Ascending aorta (tissue), 2 donors: ENCODE results near the gene CEBPG. TPM values are rescaled to one million over a fixed set of nuclear protein-coding genes. Genes with fewer than 3 reads are reported as not detected.

Source experiments
- DNase-seq, 2 donors: peaks; one replicate each; pipeline ENCODE4 v3.0.0-alpha.2; 2019; ENCODE audit warnings: low spot score in 2 of 2
- H3K27ac ChIP-seq, 2 donors: fragments of 200-600 bp; sonication (generic); one replicate each; pipeline ENCODE4 v1.5.1; 2016 to 2017; ENCODE audit warnings: mild to moderate bottlenecking in 1 of 2
- H3K27me3 ChIP-seq: fragments of 200-600 bp; sonication (generic); one replicate; pipeline ENCODE4 v1.5.1; 2017
- H3K36me3 ChIP-seq, 2 donors: fragments of 200-600 bp; sonication (generic); one replicate each; pipeline ENCODE4 v1.5.1; 2016
- H3K4me1 ChIP-seq, 2 donors: fragments of 200-600 bp; sonication (generic); one replicate each; pipeline ENCODE4 v1.5.1; 2016 to 2017; ENCODE audit warnings: mild to moderate bottlenecking in 1 of 2
- H3K4me3 ChIP-seq, 2 donors: fragments of 200-600 bp; sonication (generic); one replicate each; pipeline ENCODE4 v1.5.1; 2016 to 2017; ENCODE audit warnings: mild to moderate bottlenecking in 1 of 2
- H3K9me3 ChIP-seq, 2 donors: fragments of 200-600 bp; sonication (generic); one replicate each; pipeline ENCODE4 v1.5.1; 2016
- intact Hi-C: fragments of 100-400 bp; cut with DNase I; formaldehyde crosslinking; loops from one replicate; pipeline ENCODE4 v1.15.1; 2023
- total RNA-seq: library from RNA; depleted of rRNA; stranded (reverse); fragments of >200 nt; gene quantifications from one replicate; pipeline ENCODE4 v1.1.0, GENCODE V29; 2016
- TF ChIP-seq, protein P1 (sequence below), 3 experiments: fragments of 200-600 bp in 2 of 3; fragments of 450-650 bp in 1 of 3; sonication (generic) in 2 of 3; IDR thresholded peaks; one replicate each; pipeline ENCODE4 v1.5.1; 2016 to 2019; ENCODE audit warnings: antibody characterized with exemption in 3 of 3, mild to moderate bottlenecking in 1 of 3, moderate library complexity in 1 of 3

Gene CEBPG
- total RNA-seq, 1 donor from 2014 or later, result 21.9 TPM

DNA sequence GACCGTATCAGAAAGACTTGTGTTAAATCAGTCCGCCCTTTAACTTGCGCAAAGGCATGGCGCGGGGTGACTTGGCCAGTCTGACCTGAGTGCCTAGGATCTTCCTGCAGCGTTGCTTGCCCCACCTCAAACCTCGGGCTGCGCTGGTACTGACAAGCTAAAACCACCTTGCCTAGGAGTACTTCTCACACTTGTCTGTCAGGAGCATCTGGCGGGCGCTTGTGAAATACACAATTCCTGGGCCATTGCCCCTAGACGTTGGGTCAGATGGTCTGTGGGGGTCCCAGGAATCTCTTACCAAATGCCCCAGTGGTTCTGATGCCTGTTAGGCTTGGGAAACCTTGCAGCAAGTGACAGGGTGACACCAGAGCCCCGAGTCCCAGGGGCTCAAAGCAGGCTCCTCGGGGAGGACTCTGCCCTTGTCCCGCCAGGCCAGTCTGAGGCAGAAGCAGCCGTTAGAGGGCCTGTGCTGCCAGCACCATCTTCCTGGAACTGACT lies 12.9 kb downstream of the CEBPG start:
- no peak overlapping the region for H3K4me3 ChIP-seq
- no peaks in the 10 kb centered on the region for H3K27me3 ChIP-seq
- peaks cover 0 to 35% of the 10 kb centered on the region in 2 donors for H3K36me3 ChIP-seq
- H3K9me3 ChIP-seq, result no peaks in the 10 kb centered on the region
- H3K27ac ChIP-seq, result no peak overlapping the region
- intact Hi-C loops, result no loop called here
- peaks cover 3 to 18% of the 10 kb centered on the region in 2 donors for H3K4me1 ChIP-seq
- DNase-seq, result no peak
- TF ChIP-seq, protein P1, sequence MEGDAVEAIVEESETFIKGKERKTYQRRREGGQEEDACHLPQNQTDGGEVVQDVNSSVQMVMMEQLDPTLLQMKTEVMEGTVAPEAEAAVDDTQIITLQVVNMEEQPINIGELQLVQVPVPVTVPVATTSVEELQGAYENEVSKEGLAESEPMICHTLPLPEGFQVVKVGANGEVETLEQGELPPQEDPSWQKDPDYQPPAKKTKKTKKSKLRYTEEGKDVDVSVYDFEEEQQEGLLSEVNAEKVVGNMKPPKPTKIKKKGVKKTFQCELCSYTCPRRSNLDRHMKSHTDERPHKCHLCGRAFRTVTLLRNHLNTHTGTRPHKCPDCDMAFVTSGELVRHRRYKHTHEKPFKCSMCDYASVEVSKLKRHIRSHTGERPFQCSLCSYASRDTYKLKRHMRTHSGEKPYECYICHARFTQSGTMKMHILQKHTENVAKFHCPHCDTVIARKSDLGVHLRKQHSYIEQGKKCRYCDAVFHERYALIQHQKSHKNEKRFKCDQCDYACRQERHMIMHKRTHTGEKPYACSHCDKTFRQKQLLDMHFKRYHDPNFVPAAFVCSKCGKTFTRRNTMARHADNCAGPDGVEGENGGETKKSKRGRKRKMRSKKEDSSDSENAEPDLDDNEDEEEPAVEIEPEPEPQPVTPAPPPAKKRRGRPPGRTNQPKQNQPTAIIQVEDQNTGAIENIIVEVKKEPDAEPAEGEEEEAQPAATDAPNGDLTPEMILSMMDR (IDR thresholded peaks at IDR 0.05), result no peak

DNA sequence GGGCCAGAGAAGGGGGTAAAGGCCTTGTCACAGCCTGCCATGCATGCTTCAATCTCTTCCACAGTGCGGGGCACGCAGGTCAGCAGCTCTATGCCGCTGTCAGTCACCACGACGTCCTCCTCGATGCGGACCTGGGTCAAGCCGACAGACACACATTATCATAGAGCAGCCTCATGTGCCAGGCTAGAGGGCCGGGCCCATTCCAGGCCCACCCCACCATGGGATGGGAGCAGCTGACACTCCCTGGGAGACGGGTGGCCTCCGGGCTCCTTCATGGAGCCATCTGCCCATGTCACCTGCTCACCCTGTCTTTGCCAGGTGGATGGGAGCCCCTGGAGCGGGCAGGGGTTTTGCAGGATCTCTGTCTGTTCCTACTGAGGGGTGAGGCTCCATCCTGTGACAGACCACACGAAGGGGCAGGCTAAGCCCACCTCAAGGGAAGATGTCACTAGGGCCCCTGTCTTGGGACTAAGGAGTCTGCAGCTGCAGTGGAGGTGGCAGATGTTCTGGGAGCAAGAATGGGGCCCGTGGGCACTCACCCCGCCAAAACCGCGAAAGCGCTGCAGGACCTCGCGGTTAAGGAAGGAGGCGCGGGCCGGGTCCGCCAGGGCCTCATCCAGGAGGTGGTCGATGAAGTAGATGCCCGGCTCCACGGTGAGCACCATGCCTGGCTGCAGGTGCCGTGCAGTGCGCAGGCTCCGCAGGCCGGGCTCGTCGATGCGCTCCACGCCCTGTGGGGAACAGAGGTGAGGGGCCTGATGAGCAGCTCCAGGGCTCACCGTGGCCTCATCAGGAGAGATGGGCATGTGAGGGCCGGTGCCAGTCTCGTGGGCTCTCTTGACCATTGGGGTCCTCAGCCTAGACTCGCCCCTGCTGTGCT lies 14.1 kb downstream of the CEBPG start:
- H3K4me1 ChIP-seq, result peaks cover 3 to 18% of the 10 kb centered on the region in 2 donors
- peaks cover 0 to 30% of the 10 kb centered on the region in 2 donors for H3K36me3 ChIP-seq
- TF ChIP-seq, protein P1 (IDR thresholded peaks at IDR 0.05), result no peak
- no peak overlapping the region for H3K4me3 ChIP-seq
- no peaks in the 10 kb centered on the region for H3K9me3 ChIP-seq
- intact Hi-C loops, result no loop called here
- peak in 1 of 2 donors; percentile 61 for DNase-seq
- no peaks in the 10 kb centered on the region for H3K27me3 ChIP-seq
- H3K27ac ChIP-seq, result peak overlapping the region in 1 of 2 donors; percentile 53

DNA sequence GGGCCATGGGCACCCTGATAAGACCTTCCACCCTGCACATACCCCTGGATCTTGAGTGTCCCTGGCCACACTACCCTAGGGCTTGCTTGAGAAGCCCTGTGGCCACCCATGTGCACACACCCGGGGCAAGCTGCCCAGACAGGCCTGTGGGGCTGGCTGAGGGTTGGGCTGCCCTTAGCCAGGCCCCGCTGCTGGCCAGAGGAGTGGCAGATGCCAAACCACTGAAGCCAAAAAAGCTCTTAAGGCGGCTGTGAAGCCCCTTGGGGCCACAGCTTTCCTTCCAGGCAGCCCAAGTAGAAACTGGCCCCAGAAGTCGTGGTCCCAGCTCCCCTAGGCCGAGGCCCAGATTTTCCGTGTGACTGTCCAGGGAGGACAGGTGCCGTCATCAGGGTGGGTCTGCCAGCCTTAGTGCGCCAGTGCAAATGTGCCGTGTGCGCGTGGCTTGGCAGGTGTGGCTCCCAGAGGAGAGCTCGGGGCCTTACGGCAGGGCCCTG lies 14.8 kb downstream of the CEBPG start:
- TF ChIP-seq, protein P1 (IDR thresholded peaks at IDR 0.05), result no peak
- Histone ChIP-seq H3K4me3 (peak overlapping the region in 1 of 2 donors; percentile 10), H3K36me3 (peaks cover 0 to 30% of the 10 kb centered on the region in 2 donors), H3K27me3 (no peaks in the 10 kb centered on the region), H3K9me3 (no peaks in the 10 kb centered on the region), H3K4me1 (peaks cover 3 to 18% of the 10 kb centered on the region in 2 donors), H3K27ac (peak overlapping the region; percentile 39 to 53)
- intact Hi-C loops, result no loop called here
- DNase-seq, result peak in 1 of 2 donors; percentile 64

DNA sequence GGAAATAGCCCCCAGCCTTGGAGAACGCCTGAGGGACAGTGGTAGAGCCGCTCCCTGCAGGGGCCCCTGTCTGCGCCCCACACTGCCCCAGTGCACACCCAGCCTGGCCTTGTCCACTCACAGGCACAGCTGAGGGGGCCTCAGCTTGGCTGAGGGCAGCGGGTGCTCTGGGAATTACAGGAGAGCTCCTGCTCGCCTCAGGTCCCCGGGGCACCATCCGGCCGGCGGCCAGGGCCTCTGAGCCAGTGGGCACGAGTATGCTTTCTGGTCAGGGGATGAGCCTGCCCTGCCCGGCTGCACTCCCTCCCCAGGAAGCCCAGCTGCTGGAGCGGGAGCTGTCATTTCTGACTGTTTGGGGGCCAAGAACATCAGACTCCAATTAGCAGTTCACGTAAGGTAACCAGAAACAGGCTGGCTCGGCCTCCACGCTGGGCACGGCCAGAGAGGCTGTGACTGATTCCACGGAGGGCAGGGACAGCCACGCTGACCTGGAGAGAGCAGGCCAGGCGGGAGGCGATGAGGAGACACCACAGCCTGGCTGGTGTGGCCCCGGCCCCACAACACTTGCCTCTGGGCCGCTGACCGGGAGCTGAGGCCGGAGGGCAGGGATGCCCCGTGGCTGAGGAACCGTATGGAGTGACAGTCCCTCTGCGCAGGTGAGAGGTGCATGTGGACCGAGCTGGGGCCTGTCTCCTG lies 15.4 kb downstream of the CEBPG start:
- Histone ChIP-seq H3K4me1 (peaks cover 3 to 18% of the 10 kb centered on the region in 2 donors), H3K27ac (peak overlapping the region; percentile 39 to 53), H3K27me3 (no peaks in the 10 kb centered on the region), H3K36me3 (peaks cover 0 to 24% of the 10 kb centered on the region in 2 donors), H3K4me3 (peak overlapping the region in 1 of 2 donors; percentile 10), H3K9me3 (no peaks in the 10 kb centered on the region)
- DNase-seq, result peak in 1 of 2 donors; percentile 68
- intact Hi-C loops, result no loop called here
- TF ChIP-seq, protein P1 (IDR thresholded peaks at IDR 0.05), result no peak

DNA sequence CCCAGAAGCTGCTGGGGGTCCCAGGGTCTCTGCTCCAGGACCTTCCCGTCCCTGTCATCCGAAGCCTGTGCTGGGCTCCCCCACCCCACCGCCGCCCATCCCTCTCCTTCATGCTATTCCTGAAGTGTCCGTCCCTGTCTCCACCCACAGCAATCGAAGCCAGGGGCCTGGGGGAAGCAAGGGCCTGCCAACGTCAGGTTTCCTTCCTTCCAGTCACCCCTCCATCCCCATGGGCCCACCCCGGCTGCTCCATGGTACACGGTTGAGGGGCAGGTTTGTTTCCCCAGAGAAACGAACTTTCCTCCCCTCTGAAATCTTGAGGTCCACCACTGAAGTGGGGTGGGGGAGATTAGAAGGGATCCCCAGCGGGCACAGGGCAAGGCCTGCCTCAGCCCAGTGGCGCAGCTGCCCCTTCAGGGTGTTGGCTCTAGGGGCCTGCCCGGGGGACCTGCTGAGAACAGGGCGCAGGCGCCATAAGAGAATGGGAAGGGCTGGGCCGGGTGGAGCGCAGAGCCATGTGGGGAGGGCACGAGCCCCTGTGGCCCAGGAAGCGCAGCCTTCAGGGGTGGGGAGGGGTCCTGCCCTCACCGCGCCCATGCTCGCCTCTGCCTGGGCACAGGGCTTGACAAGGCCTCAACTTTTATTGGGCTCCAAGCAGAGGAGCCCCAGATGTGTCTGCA lies 16.1 kb downstream of the CEBPG start:
- peaks cover 0 to 22% of the 10 kb centered on the region in 2 donors for H3K36me3 ChIP-seq
- peaks cover 3 to 23% of the 10 kb centered on the region in 2 donors for H3K4me1 ChIP-seq
- H3K9me3 ChIP-seq, result no peaks in the 10 kb centered on the region
- TF ChIP-seq, protein P1 (IDR thresholded peaks at IDR 0.05), result no peak
- DNase-seq, result no peak
- intact Hi-C loops, result loop anchor here (5.0 kb wide), 1 partner anchor 87 kb away; the partner anchor contains the start of gene CEBPA
- H3K27me3 ChIP-seq, result no peaks in the 10 kb centered on the region
- H3K4me3 ChIP-seq, result no peak overlapping the region
- H3K27ac ChIP-seq, result peak overlapping the region; percentile 39 to 53
